GM19238 (cell line): ENCODE measurements around the gene CREG2.
"Not testable (repeated sequence)": the region's sequence is repeated elsewhere in the genome, so short reads cannot be mapped to it uniquely, and the experiment has no call there.

Experiments used
- DNase-seq: peaks from one replicate; pipeline ENCODE4 v3.0.0; 2011; ENCODE audit warnings: low spot score; ENCODE audit not compliant: insufficient read length

CREG2 gene

GRCh38 chr2:101348883-101349282 lies 38.4 kb downstream of the CREG2 start:
- no peak for DNase-seq

GRCh38 chr2:101346909-101347308 lies 40.4 kb downstream of the CREG2 start:
- no peak for DNase-seq

GRCh38 chr2:101344137-101344536 lies 43.2 kb downstream of the CREG2 start:
- no peak for DNase-seq

GRCh38 chr2:101342625-101343008 lies 44.7 kb downstream of the CREG2 start:
- no peak for DNase-seq

GRCh38 chr2:101341901-101342624 lies 45.2 kb downstream of the CREG2 start:
- DNase-seq, result peak; percentile 51

GRCh38 chr2:101341421-101341820 lies 45.9 kb downstream of the CREG2 start:
- DNase-seq, result no peak

- no peak for DNase-seq
Observed at GRCh38 chr2:101340141-101340551, 47.2 kb downstream of the CREG2 start.

- no peak for DNase-seq
Observed at GRCh38 chr2:101339266-101339880, 47.9 kb downstream of the CREG2 start.

GRCh38 chr2:101337877-101338276 lies 49.4 kb downstream of the CREG2 start:
- no peak for DNase-seq

GRCh38 chr2:101332885-101333766 lies 54.2 kb downstream of the CREG2 start:
- no peak for DNase-seq

GRCh38 chr2:101331202-101331601 lies 56.1 kb downstream of the CREG2 start:
- no peak for DNase-seq

- no peak for DNase-seq
Observed at GRCh38 chr2:101330253-101330933, 56.9 kb downstream of the CREG2 start.

GRCh38 chr2:101329026-101329425 lies 58.3 kb downstream of the CREG2 start:
- DNase-seq, result no peak

- no peak for DNase-seq
Observed at GRCh38 chr2:101328474-101329007, 58.8 kb downstream of the CREG2 start.

GRCh38 chr2:101327863-101328394 lies 59.4 kb downstream of the CREG2 start:
- no peak for DNase-seq

- no peak for DNase-seq
Observed at GRCh38 chr2:101325425-101325824, 61.9 kb downstream of the CREG2 start.

- DNase-seq, result not testable (repeated sequence)
Observed at GRCh38 chr2:101316568-101316967, 70.7 kb downstream of the CREG2 start.

- no peak for DNase-seq
Observed at GRCh38 chr2:101311696-101312017, 75.6 kb downstream of the CREG2 start.

GRCh38 chr2:101310834-101311695 lies 76.2 kb downstream of the CREG2 start:
- DNase-seq, result no peak
